T follicular helper cell (primary cell): ENCODE results near the gene SMIM45.
"Not testable (repeated sequence)": the region's sequence is repeated elsewhere in the genome, so short reads cannot be mapped to it uniquely, and the experiment has no call there.

Experiments used
- DNase-seq: peaks from one replicate; pipeline ENCODE4 v3.0.0-alpha.2; 2020; ENCODE audit warnings: low read depth

SMIM45 gene

DNA sequence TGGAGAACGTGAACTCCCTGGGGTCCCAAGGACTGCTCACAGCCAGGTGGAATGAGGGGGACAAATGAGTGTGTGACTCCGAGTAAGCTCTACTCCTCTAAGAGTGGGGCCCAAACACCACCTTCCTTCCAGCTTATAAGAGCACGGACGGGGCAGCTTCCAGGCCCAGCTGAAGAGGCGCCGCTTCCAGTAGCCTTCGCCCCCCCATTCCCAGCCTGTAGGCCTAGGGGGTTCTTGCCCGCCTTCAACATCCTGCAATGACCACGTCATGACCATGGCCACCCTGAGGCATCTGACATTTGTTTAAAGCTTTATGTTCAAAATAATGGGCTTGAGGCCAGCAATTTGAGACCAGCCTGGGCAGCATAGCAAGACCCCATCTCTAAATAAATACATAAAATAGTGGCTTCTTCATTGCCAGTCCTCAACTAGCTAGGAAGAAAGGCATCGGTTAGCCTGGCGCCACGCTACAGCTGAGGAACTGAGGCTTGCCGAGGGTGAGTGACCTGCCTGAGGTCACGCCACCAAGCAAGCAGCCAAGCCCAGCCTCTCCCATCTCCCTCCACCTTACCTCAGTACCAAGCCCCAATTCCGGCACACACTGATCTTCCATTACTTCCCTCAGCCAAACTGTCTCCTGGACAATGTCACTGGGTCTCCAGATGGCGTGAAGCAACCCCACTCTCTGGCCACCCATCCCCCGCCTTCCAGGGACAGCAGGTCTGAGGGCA, 17.5 kb upstream of the SMIM45 start:
- DNase-seq = no peak

- no peak for DNase-seq
Measured at GRCh38 chr22:41935015-41935351, 17.0 kb upstream of the SMIM45 start.

DNA sequence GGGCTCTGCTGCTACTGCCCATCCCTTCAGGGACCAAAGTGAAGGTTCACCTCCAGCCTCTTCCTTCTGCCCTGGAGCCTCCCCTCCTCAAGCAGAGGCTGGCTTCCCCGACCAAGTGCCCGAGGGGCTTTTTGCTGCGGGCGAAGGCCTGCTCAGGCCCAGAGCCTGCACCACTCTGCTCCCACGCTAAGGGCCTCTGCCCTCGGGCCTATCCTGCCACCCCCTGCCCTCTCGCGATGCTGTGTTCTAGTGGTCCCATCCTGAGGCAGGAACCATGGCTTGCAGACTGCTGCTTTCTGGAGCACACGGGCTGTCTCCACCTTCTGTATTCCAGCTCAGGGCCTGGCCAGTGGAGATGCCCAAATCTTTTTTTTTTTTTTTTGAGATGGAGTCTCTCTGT, 16.4 kb upstream of the SMIM45 start:
- no peak for DNase-seq

DNA sequence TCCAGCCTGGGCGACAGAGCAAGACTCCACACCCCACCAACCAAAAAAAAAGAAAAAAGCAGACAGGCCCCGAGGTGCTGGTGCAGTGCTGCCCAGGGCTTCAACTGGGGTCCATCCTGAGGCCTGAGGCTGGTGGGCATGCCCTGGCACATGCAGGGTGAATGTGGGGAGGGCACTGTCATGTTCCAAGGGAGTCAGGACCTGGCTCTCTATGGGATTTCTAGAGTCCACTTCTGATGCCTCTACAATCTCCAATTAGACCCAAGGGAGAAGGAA, 15.1 kb upstream of the SMIM45 start:
- no peak for DNase-seq

GRCh38 chr22:41939981-41940831, 11.7 kb upstream of the SMIM45 start:
- DNase-seq = peak; percentile 97

DNA sequence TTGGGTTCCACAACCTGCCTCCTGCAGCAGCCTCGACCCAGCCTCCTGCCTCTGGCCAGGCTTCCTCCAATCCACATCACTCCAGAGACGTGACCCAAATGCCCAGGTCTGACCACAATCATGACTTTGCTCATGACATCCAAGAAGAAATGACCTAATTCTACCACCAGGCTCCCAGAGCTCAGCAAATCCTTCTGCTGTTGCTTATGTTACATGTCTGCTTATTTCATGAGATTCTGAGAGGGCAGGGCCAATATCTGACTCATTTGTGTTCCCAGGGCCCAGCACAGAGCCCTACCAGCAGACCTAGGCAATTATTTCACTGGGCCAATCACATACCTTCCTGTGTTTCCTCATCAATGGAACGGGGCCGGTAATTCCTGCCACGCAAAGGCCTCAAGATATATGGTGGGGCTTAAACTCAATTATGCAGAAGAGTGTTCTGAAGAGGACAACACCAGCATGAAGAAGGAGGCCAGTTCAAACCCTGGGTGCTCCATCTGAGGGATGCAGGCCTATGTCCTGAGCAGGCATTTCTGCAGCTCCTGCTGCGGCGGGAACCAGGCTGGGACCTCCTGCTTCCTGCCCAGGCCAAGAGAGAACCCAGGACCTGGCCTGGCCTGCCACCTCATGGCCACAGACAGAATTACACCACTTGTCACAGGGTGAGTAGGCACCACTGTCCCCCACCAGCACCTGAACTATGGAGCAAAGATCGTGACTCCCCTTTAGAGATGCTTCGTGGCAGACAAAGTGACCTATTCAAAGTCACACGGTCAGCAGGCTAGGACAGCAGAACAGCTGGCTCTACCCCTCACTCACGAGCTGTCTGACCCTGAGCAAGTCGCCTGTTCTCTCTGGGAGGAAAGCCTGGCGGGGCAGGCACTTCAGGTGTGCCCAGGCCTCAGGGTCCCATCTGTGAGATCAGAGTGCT, 10.9 kb upstream of the SMIM45 start:
- DNase-seq = peak; percentile 80

DNA sequence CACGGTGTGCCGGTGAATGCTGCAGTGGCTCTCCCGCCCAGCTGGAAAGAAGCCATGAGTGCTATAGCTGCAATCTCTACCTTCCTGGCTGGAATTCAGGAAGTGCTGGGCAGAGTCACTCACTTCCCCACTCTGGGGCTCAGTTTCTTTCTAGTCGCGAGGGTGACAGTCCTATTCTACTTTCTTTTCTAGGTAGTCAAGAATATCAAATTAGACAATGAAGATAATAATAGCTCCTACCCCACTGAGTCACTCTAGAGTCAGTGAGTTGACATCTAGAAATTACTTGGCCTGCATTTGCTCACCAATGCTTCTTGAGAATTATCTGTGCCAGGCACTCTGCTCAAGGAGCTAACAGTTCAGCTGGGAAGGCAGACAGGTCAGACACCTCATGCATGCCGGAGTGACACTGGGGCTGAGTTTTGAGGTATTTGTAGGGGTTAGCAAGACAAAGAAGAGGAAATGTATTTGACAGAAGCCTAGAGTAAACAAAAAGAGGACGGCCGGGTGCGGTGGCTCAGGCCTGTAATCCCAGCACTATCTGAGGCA, 8.2 kb upstream of the SMIM45 start:
- DNase-seq = no peak

GRCh38 chr22:41946629-41947423, 5.1 kb upstream of the SMIM45 start, which contains the start of gene CENPM:
TSS of gene CENPM (minus strand) at chr22:41947152. CDS start at chr22:41947076, 76 bp downstream.
- peak; percentile 75 for DNase-seq

- no peak for DNase-seq
Measured at GRCh38 chr22:41947424-41948080, 4.4 kb upstream of the SMIM45 start.

DNA sequence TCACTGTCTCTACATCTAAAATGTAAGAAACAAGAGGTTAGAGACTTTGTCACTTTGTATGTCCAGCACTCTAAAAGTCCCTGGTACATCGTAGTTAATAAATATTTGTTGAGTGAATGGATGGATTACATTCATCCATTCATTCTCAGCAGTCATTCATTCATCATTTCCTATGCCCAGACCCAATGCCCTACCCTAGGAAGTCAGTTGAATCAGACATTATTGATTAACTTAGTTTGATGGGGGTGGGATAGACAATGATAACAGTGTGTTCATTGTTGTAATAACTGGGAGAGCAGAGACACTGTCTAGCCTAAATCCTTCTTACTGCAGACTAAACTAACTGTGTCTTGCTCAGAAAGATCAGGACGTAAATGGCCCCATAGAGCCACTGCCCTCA, 3.8 kb upstream of the SMIM45 start:
- no peak for DNase-seq

GRCh38 chr22:41948928-41949296, 3.0 kb upstream of the SMIM45 start:
- DNase-seq = not testable (repeated sequence)

- DNase-seq = no peak
Measured at GRCh38 chr22:41949297-41949965, 2.5 kb upstream of the SMIM45 start.

DNA sequence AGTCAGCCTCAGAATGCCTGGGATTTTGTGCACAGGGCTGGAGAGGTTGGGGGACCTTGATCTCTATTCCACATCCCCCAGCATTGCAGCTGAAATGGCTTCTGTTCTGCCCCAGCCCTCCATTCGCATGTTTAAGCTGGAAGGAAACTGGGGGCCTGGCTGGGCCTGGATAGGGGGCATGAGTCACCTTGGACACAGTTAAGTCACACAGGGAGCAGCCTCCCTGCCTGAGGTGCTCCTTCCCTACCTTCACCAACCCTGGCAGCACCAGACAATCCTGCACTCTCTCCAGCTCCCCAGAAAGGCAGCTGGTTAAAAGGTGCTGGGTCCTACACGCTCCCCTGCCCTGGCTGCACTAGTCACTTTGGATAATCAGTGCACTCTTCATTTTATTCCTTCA, 763 bp downstream of the SMIM45 start:
- DNase-seq = no peak

- no peak for DNase-seq
Measured at GRCh38 chr22:41957941-41958556, 6.1 kb downstream of the SMIM45 start.

- no peak for DNase-seq
Measured at GRCh38 chr22:41963453-41964111, 11.6 kb downstream of the SMIM45 start.

GRCh38 chr22:41964112-41964491, 12.2 kb downstream of the SMIM45 start:
- DNase-seq = no peak

DNA sequence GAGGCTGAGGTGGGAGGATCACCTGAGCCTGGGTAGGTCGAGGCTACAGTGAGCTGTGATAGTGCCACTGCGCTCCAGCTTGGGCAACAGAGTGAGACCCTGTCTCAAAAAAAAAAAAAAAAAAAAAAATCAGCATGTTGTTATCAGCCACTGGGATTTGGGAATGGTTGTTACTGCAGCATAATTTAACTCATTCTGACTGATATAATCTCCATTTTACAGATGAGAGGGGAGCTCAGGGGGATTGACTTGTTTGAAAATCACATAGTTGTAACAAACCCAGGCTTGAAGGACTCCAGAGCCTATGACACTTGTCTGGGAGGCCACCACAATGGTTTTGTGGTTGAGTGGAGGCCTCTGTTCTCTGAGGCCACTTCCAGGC, 14.3 kb downstream of the SMIM45 start:
- no peak for DNase-seq

DNA sequence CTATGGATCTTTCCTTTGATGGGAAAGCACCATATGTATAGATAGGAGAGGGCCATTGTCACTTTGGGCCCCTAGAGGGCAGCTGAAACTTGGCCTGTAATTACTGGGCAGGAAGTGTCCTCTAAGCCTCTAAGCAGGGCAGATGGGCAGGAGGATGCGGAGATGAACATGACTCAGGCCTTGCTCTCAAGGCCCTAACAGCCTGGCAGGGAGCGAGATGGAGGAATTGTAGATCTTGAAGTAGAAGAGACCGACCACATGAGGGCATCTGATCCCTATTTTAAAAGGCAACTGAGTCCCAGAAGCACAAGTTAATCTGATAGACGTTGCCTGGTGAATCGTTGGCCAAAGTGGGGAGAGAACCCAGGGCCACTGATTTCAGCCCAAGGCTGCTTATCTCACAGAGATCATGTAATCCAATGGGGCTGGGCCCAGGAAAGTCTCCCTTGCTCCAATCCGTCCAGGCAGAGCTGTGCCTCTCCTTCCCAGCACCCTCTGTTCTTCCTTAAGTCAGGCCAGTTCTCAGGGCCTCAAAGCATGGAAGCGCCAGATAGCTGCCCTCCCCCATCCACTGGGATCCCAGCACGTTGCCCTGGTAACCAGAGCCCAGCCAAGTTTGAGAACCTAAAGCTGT, 14.8 kb downstream of the SMIM45 start:
- DNase-seq = no peak

DNA sequence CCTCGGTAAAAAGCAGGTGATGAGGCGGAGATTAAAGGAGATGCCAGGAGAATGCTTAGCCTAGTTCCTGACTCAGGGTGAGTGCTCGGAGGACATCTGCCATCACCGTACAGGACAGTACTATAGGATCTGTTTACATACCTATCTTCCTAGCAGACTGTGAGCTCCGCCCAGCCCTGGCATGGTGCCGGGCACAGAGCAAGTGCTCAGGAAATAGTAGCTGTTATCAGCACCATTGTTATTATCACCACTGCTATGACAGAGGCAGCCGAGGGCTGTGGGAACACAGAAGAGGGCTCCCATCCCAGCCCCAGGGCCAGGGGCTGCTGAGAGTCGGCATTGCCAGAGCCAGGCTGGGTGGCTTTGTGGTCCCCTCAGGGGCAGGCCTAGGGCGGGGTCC, 16.7 kb downstream of the SMIM45 start:
- DNase-seq = no peak
